ENCODE results near the gene LTV1.

The LTV1 gene

DNA sequence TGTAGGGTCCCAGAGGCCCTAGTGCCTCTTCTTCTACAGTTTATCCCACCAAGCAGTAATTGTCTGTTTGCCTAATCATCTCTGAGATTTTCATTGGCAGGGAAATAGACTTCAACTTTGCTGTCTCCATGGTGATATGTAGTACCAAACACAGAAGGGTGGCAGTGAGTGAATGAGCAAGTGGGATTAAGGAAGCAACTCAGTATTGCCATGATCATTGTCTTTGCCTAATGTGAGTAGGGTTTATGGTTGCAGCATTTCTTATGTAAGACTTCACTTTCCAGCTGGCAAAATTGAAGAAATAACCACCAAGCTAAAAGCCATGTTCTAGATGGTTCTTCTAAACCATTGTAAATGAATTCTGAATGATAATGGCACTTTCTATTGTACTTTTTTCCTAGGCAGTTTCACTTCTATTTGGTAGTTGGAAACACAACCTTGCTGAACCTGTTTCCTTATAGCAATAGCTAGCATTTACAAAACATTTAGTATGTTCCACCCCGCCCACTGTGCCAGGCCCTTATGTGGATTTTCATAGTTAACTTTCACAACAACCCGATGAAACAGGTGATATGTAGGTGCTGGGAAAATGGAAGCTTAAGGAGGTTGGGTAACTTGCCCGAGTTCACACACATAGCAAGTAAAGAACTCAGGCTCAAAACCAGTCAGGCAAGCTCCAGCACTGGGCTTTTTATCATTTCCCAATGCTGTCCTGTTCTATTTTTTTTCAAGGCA is 53.2 kb downstream of the LTV1 start:
- DNase-seq: no peak

DNA sequence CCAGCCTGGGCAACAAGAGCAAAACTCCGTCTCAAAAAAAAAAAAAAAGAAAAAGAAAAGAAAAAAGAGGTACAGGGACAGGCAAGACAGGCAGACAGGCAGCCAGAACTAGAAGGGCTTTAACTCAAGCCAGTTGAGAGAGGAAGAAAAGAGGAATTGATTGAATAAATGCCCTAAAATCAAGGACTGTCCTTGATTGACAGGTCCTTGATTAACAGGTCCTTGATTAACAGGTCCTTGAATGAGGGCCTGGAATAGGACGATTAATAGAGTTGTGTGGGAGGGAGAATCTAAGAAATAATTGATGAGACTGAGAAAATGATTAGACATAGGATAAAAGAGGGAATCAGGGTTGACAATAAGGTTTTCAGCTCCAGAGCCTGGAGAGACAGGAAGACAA is 57.2 kb downstream of the LTV1 start:
- DNase-seq: no peak

GRCh38 chr6:143901885-143902750 is 59.0 kb downstream of the LTV1 start:
- DNase-seq: no peak

DNA sequence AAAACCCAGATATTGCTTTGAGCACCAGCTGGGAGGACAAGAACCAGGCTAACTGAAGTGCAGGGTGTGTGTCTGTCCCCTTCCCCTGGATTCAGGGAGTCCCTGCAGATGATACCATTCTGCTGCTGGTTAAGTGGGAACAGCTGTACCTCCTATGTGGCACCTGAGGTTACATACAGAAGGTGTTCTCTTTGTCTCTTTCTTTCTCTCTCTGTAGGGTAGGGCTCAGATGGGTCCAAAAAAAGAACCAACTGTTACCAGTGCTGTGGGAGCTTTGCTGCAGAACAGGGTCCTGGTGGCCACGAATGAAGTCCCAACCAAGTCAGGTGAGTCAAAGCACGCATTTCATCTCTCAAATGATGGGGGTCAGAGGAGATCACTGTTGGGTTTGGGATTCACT is 59.7 kb downstream of the LTV1 start:
- DNase-seq: no peak

- no peak for DNase-seq
These were observed 67.9 kb downstream of the LTV1 start for GRCh38 chr6:143911028-143911427.

- no peak for DNase-seq
These were observed 69.5 kb downstream of the LTV1 start for GRCh38 chr6:143912671-143913070.
